Neural progenitor cell (in vitro differentiated cells): ENCODE data around the gene LARGE2.

Experiments
- EZH2 ChIP-seq: fragments of 200-600 bp; sonication (generic); IDR thresholded peaks from 2 replicates; pipeline ENCODE4 v1.6.1; 2017; ENCODE audit warnings: antibody characterized with exemption, mild to moderate bottlenecking, moderate library complexity
- EZH2phosphoT487 ChIP-seq: fragments of 200-600 bp; sonication (generic); IDR thresholded peaks from 2 replicates; pipeline ENCODE4 v1.6.1; 2017; ENCODE audit warnings: antibody characterized with exemption
- TF ChIP-seq, protein P1 (sequence below): fragments of 200-600 bp; sonication (generic); IDR thresholded peaks from 2 replicates; pipeline ENCODE4 v1.5.1; 2017; ENCODE audit warnings: antibody characterized with exemption, mild to moderate bottlenecking

DNA sequence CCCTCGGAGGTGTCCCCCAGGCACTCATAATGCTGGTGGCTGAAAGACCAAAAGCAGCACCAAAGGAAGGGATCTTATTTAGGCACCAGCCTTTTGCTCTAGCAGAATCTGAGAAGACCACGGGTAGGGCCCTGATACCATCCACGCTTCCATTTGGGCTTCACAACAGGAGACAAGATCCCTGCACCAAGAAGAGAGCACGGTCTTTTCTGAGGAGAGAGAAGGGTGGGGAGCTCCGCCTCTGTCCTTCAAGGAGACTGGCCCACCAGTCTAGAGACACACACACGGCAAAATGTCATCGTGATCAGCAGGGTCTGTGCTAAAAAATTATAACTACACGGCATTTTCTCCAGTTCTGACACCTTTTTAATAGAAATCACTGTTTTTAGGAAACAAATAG lies 9.8 kb downstream of the LARGE2 start:
- TF ChIP-seq, protein P1, sequence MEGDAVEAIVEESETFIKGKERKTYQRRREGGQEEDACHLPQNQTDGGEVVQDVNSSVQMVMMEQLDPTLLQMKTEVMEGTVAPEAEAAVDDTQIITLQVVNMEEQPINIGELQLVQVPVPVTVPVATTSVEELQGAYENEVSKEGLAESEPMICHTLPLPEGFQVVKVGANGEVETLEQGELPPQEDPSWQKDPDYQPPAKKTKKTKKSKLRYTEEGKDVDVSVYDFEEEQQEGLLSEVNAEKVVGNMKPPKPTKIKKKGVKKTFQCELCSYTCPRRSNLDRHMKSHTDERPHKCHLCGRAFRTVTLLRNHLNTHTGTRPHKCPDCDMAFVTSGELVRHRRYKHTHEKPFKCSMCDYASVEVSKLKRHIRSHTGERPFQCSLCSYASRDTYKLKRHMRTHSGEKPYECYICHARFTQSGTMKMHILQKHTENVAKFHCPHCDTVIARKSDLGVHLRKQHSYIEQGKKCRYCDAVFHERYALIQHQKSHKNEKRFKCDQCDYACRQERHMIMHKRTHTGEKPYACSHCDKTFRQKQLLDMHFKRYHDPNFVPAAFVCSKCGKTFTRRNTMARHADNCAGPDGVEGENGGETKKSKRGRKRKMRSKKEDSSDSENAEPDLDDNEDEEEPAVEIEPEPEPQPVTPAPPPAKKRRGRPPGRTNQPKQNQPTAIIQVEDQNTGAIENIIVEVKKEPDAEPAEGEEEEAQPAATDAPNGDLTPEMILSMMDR = no peak
- TF ChIP-seq EZH2 (no peak), EZH2phosphoT487 (no peak)
